Measurements from ENCODE around the gene ARID1B. TPM values are rescaled to one million over a fixed set of nuclear protein-coding genes. Genes with fewer than 3 reads are reported as not detected.

The ARID1B gene
- total and polyA plus RNA-seq, 2 of the 13 experiments (the other 11 are each of a cell fraction or from before 2014, with no cell fraction given): 20.1 to 32.6 TPM

- TF ChIP-seq ZNF318 (CRISPR knock-in tag; IDR thresholded peaks at IDR 0.05): no peak
- no peak for TF ChIP-seq CREM (IDR thresholded peaks at IDR 0.05)
- no peak for TF ChIP-seq CREM (CRISPR knock-in tag; IDR thresholded peaks at IDR 0.05)
- no peak for TF ChIP-seq ZNF124 (CRISPR knock-in tag; IDR thresholded peaks at IDR 0.05)
- TF ChIP-seq ZNF563 (CRISPR knock-in tag; IDR thresholded peaks at IDR 0.05): no peak
- no peak for TF ChIP-seq TRIM22 (IDR thresholded peaks at IDR 0.05)
- no peak for TF ChIP-seq RXRA (CRISPR knock-in tag; IDR thresholded peaks at IDR 0.05)
- TF ChIP-seq ZNF354B (CRISPR knock-in tag; IDR thresholded peaks at IDR 0.05): no peak
These were observed 256.4 kb downstream of the ARID1B start (continued) for GRCh38 chr6:157033428-157034140.
